Measurements from ENCODE around the gene CCNJL. TPM values are rescaled to one million over a fixed set of nuclear protein-coding genes. Genes with fewer than 3 reads are reported as not detected.

The CCNJL gene
- total RNA-seq, 1 donor from 2014 or later: 0.78 TPM

DNA sequence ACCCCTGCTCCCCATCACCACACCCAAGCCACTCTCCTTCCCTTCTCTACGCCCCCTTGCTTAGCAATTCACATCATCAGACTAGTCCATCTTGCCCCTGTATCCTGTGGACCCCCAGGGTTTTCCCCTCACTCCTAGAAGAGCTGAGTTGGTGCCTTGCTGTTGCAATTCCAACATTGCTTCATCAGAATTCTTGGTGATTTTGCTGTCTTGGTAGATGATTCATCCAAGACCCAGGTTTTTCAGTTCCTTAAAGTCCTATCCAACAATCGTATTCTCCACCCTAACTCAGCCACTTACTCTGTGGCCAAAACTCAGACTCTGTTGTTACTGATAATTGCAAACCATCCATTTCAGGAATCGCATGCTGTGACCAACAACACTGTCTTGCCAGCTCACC, 21.4 kb upstream of the CCNJL start:
- no peak for DNase-seq

DNA sequence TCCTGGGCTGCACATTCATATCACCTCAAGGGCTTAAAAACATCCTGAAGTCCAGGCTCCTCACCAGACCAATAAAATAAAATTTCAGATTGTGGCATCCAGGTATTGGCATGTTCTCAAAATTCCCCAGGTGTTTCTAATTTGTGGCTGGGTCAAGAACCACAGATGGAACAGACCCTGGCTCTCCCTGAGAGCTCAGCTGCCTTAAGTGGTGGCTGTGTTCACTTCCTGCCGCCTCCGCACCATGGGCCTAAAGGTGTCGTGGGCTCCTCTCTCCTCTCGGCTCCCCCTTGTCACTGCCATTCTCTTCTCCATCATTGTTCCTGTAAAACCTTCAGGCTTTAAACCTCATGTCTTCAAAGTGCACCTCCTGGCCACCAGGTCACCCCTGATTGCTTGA, 17.8 kb upstream of the CCNJL start:
- DNase-seq: no peak

DNA sequence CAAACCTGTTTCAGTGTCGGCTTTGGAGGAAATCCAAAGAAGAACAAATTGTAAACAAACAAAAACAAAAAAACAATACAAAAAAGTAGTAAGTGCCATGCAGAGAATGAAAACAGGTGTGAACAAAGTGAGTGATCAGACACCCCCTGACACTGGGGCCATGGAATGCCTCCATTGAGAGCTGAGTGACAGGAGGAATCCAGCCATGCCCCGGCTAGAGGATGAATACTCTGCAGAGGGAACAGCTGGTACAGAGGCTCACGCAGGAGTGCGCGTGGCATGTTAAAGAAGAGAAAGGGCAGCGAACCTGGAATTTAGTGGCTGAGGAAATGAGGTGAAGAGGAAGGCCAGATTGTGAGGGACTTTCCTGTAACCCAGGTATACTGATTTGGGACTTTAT, 15.5 kb upstream of the CCNJL start:
- no peak for DNase-seq

DNA sequence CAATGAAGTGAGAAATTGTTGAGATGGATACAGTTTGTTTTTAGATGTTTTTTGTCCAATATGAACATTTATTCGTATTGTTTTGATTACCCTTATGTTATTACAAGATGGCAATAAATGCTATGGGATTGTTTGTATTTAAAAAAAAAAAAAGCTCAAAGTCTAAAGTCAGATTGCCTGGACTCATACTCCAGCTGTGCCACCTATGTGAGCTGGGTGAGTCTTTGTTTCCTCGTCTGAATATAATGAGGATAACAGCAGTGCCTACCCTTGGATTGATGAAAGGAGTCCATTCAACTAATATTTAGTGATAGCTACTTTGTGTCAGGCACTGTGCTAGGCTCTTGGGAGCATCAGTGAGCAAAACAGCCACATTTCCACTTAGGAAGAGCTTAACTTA, 14.6 kb upstream of the CCNJL start:
- DNase-seq: no peak

DNA sequence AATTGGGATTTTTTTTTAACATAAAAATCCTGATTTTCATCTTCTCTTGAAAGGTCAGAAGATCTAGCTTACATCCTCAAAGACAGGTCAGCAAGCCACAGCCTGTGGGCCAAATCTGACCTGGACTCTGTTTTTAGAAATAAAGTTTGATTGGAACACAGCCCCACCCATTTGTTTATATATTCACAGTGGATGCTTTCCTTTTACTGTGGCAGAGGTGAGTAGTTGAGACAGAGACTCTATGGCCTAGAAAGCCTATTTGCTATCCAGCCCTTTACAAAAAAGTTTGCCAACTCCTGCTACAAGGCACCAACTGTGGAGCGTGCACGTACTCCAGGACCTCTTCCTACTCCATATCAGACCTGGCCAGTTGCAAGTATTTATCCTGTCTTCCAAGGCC, 13.4 kb upstream of the CCNJL start:
- DNase-seq: no peak

DNA sequence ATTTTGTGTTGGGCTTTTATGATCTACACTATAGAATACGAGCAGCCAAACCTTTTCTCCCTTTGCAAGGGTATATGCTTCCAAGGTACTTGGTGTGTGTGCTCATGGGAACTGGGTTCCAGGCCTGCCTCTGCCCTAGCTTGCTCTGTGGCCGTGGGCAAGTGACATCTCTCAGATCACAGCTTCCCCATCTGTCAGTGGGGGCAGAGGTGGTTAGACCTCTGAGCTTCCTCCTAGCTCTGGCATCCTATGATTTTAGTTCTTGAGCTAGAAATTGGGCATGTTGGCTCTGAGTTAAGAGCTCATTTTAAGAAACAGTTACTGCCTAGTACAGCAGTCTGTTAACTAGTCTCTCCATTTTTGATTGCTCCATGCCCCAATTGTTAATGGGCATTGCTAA, 12.5 kb upstream of the CCNJL start:
- DNase-seq: no peak

DNA sequence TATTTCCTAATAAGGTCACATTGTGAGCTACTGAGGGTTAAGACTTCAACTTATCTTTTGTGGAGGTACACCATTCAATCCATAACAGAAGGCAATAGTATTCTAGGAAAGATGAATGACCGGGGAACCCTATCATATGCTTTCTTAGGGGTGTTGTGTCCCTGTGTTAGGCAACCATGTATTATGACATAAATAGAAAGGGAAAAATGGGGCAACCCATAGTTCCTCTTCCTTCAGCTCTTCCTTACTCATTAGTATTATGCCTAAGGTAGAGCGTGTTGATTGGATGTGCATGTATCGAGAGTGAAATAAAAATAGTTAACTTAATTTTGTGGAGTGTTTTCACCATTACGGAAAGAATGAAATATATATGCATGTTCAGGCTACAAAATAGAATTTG, 6.0 kb upstream of the CCNJL start:
- DNase-seq: no peak

DNA sequence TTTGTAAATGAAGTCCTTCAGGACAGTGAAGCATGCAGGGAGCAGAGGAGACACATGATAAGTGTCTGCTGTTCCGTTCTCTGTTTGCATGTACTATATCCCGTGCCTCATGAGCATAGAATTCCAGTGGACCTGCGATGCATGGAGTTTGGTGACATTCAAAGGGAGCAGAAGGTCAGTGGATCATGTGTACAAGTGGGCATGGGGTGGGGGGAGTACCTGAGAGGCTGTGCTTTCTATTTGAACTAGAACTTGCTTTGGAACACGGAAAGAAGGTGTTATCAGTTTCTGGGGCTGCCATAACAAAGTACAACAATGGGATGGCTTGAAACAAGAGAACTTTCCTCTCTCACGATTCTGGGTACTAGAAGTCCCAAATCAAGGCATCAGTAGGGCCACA, 5.1 kb upstream of the CCNJL start:
- DNase-seq: no peak

DNA sequence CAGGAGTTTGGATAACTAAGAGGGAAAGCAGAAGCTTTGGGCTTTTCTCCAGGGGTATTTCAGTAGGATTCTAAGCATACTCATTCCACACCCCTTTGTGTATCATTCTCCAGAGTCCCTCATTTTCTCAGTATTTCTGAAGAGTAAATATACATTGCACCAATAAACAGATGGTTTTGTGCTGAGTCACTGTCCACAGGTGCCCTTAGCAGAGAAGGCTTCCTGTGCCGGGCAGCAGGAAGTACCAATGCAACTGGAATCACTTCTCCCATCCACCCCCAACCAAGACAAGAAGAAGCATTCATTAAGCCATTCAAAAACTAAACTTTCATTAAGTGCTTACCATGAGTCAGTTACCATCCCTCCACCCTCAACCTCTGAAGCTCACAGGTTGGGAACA, 3.6 kb upstream of the CCNJL start:
- no peak for DNase-seq

DNA sequence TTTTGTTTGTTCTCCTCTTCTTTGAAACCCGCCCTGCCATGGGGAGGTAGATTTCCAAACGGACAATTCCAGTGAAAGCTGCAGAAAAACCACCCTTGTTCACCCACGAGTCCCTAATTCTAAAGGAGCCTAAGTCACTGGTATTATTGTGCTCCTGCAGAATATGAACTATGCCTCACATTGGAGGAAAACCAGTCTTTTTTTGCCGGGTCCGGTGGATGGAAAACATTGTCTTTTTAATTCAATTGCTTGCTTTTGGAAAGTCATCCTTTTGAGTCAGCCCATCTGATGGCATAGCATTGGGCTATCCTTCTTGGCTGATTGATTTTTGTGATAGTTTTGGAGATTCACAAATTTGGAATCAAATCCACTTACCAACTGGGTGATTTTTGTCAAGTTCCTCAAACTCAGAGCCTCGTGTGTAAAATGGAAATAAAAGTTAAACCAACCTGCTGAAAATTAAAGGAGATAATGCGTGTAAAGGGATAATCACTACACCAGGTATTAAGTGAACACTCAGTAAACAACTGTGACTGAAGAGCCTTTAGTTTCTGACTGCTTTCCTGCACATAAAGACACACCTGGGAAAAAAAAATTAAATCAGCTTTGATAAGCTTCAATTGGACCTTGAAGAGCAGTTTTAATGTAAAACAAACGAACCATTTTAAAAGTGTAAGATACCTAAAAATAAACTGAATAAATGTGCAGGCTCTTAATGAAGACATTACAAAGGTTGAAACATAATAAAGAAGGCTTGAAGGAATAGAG, 780 bp upstream of the CCNJL start:
- no peak for DNase-seq

DNA sequence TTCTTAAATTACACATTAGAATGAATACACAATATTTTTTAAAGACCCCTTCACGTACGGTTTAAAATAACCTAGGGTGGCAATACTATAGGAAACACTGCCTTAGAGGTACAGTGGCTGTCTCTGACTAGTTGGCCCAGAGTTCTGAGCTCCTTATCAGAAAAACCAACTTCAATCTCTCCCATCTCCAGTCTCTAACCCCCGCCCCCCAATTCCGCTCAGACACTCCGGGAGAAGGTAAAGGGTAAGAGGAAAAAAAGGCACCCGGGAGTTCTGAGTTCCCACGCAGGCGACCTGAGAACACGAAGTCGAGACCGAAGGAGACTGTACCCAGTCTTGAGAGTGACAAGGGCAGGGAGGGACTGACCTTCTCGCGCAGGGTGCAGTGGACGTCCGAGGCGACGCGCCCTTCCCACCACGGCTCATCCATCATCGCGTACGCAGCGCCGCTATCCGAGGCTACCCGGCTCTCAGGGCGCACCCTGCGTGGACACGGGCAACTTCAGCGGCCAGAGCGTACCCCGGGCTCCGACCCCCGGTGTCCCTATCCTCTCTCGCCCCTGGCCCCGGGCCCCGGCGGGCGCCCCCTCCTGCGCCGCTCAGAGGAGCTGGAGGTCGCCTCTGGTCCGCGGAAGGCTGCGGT, 752 bp downstream of the CCNJL start:
- no peak for DNase-seq

DNA sequence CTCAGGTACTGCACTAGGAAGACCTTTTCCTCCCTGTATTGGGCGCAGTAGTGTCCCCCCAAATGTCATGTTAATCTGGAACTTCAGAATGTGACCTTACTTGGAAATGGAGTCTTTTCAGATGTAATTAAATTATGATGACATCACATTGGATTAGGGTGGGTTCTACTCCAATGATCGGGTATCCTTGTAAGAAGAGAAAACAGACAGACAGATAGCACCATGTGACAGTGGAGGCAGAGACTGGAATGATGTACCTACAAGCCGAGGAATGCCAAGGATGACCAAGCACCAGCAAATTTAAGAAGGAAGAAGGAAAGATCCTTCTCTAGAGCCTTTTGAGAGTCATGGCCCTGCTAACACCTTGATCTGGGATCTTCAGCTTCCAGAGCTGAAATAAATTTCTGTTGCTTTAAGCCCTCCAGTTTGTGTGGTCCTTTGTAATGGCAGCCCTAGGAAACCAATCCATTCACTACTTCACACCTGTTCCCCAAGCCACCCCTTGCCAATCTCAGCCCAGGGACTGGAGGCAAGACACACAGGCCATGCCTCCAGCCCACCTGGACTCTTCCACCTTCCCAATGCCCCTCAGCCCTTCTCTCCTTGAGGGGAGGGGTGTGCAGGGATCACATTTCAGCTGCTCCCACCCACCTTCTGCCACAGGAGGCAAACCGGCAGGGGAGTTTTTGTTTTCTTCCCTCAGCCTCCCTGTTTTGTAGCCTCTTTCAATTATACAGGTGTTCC, 1.6 kb downstream of the CCNJL start:
- no peak for DNase-seq

DNA sequence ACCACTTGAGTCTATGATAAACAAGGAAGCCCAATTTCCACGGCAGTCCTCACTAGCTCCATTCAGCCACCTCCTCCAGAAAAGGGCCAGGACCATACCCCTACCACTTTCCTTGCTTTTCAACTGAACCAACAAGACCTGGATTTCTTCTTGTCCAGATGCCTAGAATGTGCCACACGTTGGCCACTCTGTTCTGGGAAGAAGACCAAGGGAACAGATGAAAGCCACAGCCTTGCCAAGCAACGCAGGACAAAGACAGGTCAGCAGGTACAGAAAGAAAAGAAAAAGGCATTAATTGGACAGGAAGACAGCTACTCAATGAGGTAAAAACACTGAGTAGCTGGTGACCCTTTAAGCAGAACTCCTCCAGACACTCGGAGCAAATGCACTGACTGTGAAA, 2.2 kb downstream of the CCNJL start:
- no peak for DNase-seq

DNA sequence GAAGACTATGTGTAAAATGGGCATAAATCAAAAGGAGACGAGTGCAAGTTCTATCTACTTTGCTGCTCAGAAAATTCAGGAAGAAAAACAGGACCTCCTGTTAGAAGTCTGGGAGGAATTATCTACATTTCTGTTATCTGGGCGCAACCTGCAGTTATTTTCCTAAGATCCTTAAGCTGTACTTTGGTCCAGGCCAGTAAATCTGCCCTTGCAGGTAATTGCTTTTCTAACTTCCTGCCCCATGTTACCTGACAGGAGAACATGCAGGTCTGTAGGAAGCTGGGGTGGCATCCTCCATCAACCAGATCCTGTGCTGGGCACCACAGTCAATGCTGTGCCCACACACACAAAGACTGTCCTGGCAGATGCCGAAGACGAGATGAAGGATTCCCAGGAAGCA, 5.7 kb downstream of the CCNJL start:
- DNase-seq: no peak

DNA sequence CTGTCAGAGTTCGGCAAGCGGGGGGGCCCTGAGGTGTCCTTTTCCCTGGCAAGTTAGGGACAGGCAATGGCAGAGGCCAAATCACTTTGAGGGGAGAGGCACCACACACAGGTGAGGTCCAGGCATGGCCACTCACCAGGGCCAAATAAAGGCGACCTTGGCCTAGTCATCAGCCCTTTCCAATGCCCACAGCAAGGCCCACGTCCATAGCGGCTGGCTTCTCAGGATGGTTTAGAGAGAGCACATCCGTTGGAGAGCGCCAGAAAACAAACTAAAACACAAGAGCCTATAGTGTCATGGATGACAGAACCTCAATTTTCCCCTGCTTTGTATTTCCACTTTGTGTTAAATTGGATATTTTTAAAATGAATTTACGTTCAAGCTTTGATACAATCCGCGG, 7.0 kb downstream of the CCNJL start:
- DNase-seq: no peak

DNA sequence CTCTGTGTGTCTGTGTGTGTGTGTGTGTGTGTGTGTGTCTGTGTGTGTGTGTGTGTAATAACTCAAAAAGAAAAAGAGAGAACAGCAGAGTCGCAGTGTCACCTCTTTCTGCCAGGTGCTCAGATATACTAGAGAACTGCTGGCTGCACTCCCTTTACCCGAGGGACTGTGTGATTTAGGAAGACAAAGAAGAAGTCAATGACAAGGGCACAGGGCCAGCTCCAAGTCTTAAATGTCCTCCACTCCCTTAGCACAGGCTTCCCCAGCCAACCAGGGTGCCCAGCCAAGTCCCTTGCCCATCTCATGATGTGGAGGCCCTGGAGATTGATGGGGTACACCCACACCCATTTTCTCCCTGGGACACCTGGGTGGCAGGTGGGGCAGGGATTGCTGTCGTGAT, 8.7 kb downstream of the CCNJL start:
- no peak for DNase-seq

DNA sequence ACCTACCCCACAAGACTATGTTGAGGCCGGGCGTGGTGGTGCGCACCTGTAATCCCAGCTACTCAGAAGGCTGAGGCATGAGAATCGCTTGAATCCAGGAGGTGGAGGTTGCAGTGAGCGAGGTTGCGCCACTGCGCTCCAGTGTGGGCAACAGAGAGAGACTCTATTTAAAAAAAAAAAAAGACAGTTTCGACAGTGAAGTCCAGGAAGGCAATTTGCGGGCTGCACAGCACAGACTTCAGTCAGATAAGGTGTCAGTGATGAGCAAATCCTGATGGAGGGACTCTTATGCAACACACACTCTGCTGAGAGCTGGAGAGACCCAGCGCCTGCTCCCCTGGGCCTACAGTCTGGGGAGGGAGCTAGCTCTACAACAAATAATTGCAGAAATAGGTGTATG, 14.2 kb downstream of the CCNJL start:
- no peak for DNase-seq

DNA sequence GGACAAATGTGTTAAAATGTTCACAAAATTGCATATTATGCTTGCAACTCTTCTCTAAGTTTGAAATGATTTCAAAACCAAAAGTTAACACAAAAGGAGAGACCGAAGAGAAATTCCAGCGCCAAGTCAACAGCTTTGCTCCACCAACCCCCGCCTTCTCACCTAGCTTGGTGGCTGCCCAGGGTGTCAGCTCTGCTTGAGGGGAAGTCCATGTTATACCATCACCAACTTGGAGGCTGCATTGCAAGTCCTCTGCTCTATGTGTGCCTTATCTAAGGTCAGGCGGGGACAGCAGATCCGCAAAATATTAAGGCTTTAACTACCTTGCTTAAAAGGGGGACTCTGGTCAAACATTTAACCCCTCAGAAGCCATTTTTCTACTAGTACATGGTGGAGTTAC, 14.6 kb downstream of the CCNJL start:
- DNase-seq: no peak

DNA sequence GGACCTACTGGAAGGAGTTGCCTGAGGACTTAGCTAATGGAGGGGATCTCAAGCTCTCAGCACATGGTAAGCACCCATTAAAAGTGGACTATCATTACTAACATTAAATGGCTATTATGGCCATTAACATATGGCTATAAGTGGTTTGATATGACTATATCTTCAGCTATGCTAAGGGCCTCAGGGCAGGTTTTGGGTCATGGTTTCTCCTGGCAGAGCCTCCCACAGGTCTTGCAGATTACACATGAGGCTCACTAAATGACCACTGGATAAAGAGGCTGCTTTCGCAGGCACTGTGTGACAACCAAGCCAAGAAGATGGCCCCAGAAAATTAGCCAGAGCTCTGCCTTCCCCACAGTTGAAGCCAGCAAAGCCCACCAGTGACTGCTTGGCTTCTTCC, 15.4 kb downstream of the CCNJL start:
- DNase-seq: no peak

DNA sequence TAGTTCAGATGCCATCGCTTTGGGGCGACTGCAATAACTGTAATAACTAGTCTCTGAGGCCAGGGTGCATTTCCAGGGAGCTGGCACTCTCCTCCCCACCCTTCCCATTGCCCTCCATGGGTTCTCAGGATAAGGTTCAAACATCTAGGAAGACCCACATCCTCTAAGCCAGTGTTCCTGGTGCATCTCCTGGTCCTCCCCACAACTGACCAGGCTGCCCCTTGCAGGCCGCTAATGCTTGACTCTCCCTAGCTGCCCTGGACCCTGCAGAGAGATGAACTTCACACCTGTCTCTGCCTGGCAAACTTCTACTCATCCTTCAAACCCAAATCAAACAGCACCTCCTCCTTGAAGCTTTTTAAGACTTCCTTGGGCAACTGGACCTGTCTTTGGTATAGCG, 15.9 kb downstream of the CCNJL start:
- no peak for DNase-seq

DNA sequence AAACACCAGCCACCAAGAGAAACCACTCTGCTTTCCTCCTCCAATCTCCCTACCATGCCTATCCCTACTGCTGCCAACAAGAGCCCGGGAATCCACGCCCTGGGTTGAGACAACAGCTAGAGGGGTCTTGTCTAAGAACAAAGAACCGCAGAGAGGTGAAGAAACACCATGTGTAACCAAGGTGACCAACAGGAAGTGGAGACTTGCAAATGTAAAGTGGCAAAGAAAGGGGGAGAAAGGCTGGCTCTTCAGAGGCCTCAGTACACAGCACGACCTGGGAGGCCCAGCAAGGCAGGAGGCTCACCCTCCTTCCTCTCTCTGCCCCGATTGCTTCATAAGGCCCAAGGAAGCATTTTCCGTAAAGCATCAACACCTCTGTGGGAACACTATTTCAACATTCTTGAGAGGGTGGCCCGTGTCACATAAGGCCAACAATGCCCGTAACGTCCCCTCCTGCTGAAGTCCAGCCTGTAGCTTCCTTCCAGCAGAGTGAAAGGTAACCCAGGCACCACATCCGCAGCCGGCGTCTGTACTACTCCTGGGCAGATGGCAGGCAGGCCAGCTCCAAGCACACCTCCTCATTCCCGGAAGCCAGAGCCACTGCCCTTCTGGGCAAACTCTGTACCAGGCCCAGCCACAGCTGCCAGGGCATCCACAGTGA, 18.3 kb downstream of the CCNJL start:
- DNase-seq: no peak

DNA sequence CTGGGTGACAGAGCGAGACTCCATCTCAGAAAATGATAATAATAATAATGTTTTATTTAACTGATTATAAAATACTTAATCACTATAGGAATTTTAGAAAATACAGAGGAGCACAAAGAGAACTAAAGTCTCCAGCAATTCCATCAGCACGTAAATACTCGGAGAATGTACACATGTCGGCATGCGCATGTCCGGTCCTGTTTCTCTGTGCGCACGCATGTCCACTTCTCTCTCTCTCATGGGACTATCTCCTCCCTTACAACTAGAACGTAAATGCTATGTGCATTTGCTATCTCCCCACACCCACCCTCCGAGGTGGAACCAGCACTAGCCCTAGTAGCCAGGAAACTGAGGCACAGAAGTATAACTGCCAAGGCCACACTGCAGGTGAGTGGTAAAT, 19.0 kb downstream of the CCNJL start:
- no peak for DNase-seq

DNA sequence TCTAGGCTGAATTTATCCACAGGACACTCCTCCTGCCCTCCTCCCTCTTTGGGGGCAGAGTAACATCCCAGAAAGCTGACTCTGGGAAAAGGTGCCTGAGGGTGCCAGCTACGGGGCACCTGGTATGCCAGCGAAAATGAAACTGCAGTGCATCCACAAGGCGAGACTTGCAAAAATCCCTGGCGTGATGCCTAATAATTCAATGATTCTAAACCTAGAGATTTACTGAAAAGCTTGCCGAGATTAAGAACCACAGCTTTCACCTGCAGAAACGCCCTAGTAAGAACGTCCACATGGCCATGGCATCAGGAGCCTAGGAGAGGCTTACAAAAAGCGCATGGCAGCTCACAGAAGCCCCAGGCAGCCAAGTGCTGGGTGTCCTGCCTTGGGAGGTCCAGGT, 20.9 kb downstream of the CCNJL start:
- no peak for DNase-seq

Measured in occipital lobe (tissue), 2 donors.